Spleen (tissue), 7 donors: ENCODE data around the gene TNFAIP2.

Source experiments
- CTCF ChIP-seq, 11 experiments: fragments of 200-600 bp in 7 of 11; fragments of 450-650 bp in 4 of 11; sonication (generic) in 4 of 11; IDR thresholded peaks in 8 of 11; conservative IDR thresholded peaks in 3 of 11; 1 replicate in 7 of 11; 2 replicates in 4 of 11; pipeline versions ENCODE4 v1.4.0 to v1.8.0; 2016 to 2021; ENCODE audit warnings: antibody characterized with exemption in 11 of 11, inconsistent platforms in 4 of 11, mild to moderate bottlenecking in 1 of 11
- POLR2A ChIP-seq, 3 donors: fragments of 450-650 bp; IDR thresholded peaks; one replicate each; pipeline ENCODE4 v1.5.1; 2017; ENCODE audit warnings: antibody characterized with exemption in 3 of 3, mild to moderate bottlenecking in 1 of 3
- donor health status: DM: no; HTN: no; CAD: no; lungs with moderate emphysema.
- donor health status: DM: no; HTN: no; CAD: no.
- donor health status: DM: no; HTN: no; CAD: no.

- TF ChIP-seq POLR2A (IDR thresholded peaks at IDR 0.05): no peak
- no peak for TF ChIP-seq CTCF (IDR thresholded peaks at IDR 0.05 in 8 of 11, conservative IDR thresholded peaks at IDR 0.05 in 3 of 11)
Observed at GRCh38 chr14:103128631-103129300, 5.5 kb downstream of the TNFAIP2 start.
